Suppressor macrophage (primary cell): Measurements from ENCODE around the gene DACT3.
A peak's percentile ranks its signal among the peaks of the same experiment; 100 is the strongest.

Experiments
- DNase-seq, 4 experiments: peaks; one replicate each; pipeline ENCODE4 v3.0.0-alpha.2; 2020 to 2022

Gene DACT3

GRCh38 chr19:46665072-46665471 is 4.1 kb upstream of the DACT3 start:
- no peak for DNase-seq

GRCh38 chr19:46661735-46662592 is 982 bp upstream of the DACT3 start:
- DNase-seq: peak; percentile 88 to 94 (median 93)

GRCh38 chr19:46660551-46661019 is 397 bp downstream of the DACT3 start:
- DNase-seq: no peak

GRCh38 chr19:46660008-46660517 is 919 bp downstream of the DACT3 start:
- DNase-seq: no peak

- peak in 3 of 4 experiments; percentile 35 to 53 (median 41) for DNase-seq
Measured at GRCh38 chr19:46659151-46660007, 1.6 kb downstream of the DACT3 start.

GRCh38 chr19:46656541-46656940 is 4.4 kb downstream of the DACT3 start:
- DNase-seq: no peak

GRCh38 chr19:46654621-46655152 is 6.3 kb downstream of the DACT3 start:
- peak in 1 of 4 experiments; percentile 20 for DNase-seq

- DNase-seq: no peak
Measured at GRCh38 chr19:46650445-46650844, 10.5 kb downstream of the DACT3 start.

GRCh38 chr19:46648961-46649960 is 11.7 kb downstream of the DACT3 start:
- no peak for DNase-seq

- DNase-seq: peak; percentile 66 to 83 (median 79)
Measured at GRCh38 chr19:46648060-46648960, 12.7 kb downstream of the DACT3 start.

- no peak for DNase-seq
Measured at GRCh38 chr19:46646402-46646801, 14.6 kb downstream of the DACT3 start.

GRCh38 chr19:46644720-46645119 is 16.3 kb downstream of the DACT3 start:
- no peak for DNase-seq

GRCh38 chr19:46640656-46641055 is 20.3 kb downstream of the DACT3 start:
- no peak for DNase-seq

- peak; percentile 77 to 89 (median 86) for DNase-seq
Measured at GRCh38 chr19:46639358-46640182, 21.4 kb downstream of the DACT3 start.

- DNase-seq: no peak
Measured at GRCh38 chr19:46637224-46637623, 23.8 kb downstream of the DACT3 start.

- DNase-seq: no peak
Measured at GRCh38 chr19:46635920-46636761, 24.8 kb downstream of the DACT3 start, which contains the start of gene GNG8. TSS of gene GNG8 (minus strand) at chr19:46636202. CDS start at chr19:46634682, 1,520 bp downstream.

GRCh38 chr19:46634656-46635218 is 26.2 kb downstream of the DACT3 start:
- no peak for DNase-seq

GRCh38 chr19:46634045-46634655 is 26.8 kb downstream of the DACT3 start:
- DNase-seq: peak; percentile 87 to 94 (median 92)
